H9 (cell line): ENCODE data around the gene ATXN7. TPM values are rescaled to one million over a fixed set of nuclear protein-coding genes. Genes with fewer than 3 reads are reported as not detected.

Source experiments
- DNase-seq: peaks from one replicate; pipeline ENCODE4 v3.0.0-alpha.2; 2017
- H2AFZ ChIP-seq: one replicate; pipeline ENCODE4 v1.6.1; 2013; ENCODE audit warnings: mild to moderate bottlenecking, low read length, control low read depth, moderate library complexity
- H2AK5ac ChIP-seq: 2 replicates; pipeline ENCODE4 v1.6.1; 2013; ENCODE audit warnings: low read length, control low read depth, mixed read lengths; ENCODE audit not compliant: insufficient read length
- H2BK120ac ChIP-seq: one replicate; pipeline ENCODE4 v1.6.1; 2013; ENCODE audit warnings: low read depth, mild to moderate bottlenecking, low read length, control low read depth, inconsistent platforms; ENCODE audit not compliant: poor library complexity, severe bottlenecking
- H2BK12ac ChIP-seq: 2 replicates; pipeline ENCODE4 v1.6.1; 2013; ENCODE audit warnings: low read length, control low read depth, mixed read lengths, low read depth; ENCODE audit not compliant: insufficient read length
- H2BK15ac ChIP-seq: 2 replicates; pipeline ENCODE4 v1.6.1; 2013; ENCODE audit warnings: low read depth, low read length, control low read depth
- H2BK20ac ChIP-seq: one replicate; pipeline ENCODE4 v1.6.1; 2013; ENCODE audit warnings: low read depth, mild to moderate bottlenecking, low read length, control low read depth, inconsistent platforms; ENCODE audit not compliant: poor library complexity, severe bottlenecking
- H2BK5ac ChIP-seq: 2 replicates; pipeline ENCODE4 v1.6.1; 2013; ENCODE audit warnings: low read length, control low read depth, mixed read lengths; ENCODE audit not compliant: insufficient read length
- H3K14ac ChIP-seq: 2 replicates; pipeline ENCODE4 v1.6.1; 2013; ENCODE audit warnings: low read length, control low read depth; ENCODE audit not compliant: insufficient read depth
- H3K18ac ChIP-seq: 2 replicates; pipeline ENCODE4 v1.6.1; 2013; ENCODE audit warnings: low read depth, mild to moderate bottlenecking, mixed read lengths, low read length, control low read depth; ENCODE audit not compliant: insufficient read length
- H3K23ac ChIP-seq: 2 replicates; pipeline ENCODE4 v1.6.1; 2013; ENCODE audit warnings: low read length, control low read depth, mixed read lengths, low read depth; ENCODE audit not compliant: insufficient read length
- H3K23me2 ChIP-seq: 2 replicates; pipeline ENCODE4 v1.6.1; 2013; ENCODE audit warnings: low read depth, mild to moderate bottlenecking, mixed read lengths, low read length, control low read depth; ENCODE audit not compliant: insufficient read length, poor library complexity, severe bottlenecking
- H3K27ac ChIP-seq: 2 replicates; pipeline ENCODE4 v1.5.1; 2013; ENCODE audit warnings: low read length, control low read depth, mixed read lengths, low read depth; ENCODE audit not compliant: insufficient read length
- H3K27me3 ChIP-seq: 2 replicates; pipeline ENCODE4 v1.6.1; 2013; ENCODE audit warnings: low read length, control low read depth, inconsistent platforms; ENCODE audit not compliant: insufficient read depth
- H3K4ac ChIP-seq: 2 replicates; pipeline ENCODE4 v1.6.1; 2013; ENCODE audit warnings: low read depth, mild to moderate bottlenecking, control low read depth, inconsistent platforms, low read length, moderate library complexity
- H3K4me1 ChIP-seq: 2 replicates; pipeline ENCODE4 v1.6.1; 2013; ENCODE audit warnings: low read length, control low read depth, inconsistent platforms; ENCODE audit not compliant: insufficient read depth
- H3K4me2 ChIP-seq: 2 replicates; pipeline ENCODE4 v1.6.1; 2013; ENCODE audit warnings: low read length, control low read depth, mixed read lengths; ENCODE audit not compliant: insufficient read length, insufficient read depth
- H3K56ac ChIP-seq: 2 replicates; pipeline ENCODE4 v1.6.1; 2013; ENCODE audit warnings: low read depth, mild to moderate bottlenecking, mixed read lengths, low read length, control low read depth; ENCODE audit not compliant: insufficient read length
- H3K79me1 ChIP-seq: 2 replicates; pipeline ENCODE4 v1.6.1; 2013; ENCODE audit warnings: low read depth, mild to moderate bottlenecking, moderate library complexity, low read length, control low read depth, inconsistent platforms; ENCODE audit not compliant: insufficient read depth, poor library complexity, severe bottlenecking
- H3K79me2 ChIP-seq: 2 replicates; pipeline ENCODE4 v1.6.1; 2013; ENCODE audit warnings: low read length, control low read depth, inconsistent platforms; ENCODE audit not compliant: insufficient read depth
- H3K9ac ChIP-seq: 2 replicates; pipeline ENCODE4 v1.6.1; 2013; ENCODE audit warnings: low read length, control low read depth, mixed read lengths; ENCODE audit not compliant: insufficient read length; ENCODE audit errors: extremely low read depth
- H3K9me3 ChIP-seq: one replicate; pipeline ENCODE4 v1.6.1; 2013; ENCODE audit warnings: low read depth, low read length, inconsistent platforms; ENCODE audit not compliant: control insufficient read depth
- H3T11ph ChIP-seq: one replicate; pipeline ENCODE4 v1.6.1; 2013; ENCODE audit warnings: mild to moderate bottlenecking, low read length, control low read depth, inconsistent platforms
- H4K20me1 ChIP-seq: one replicate; pipeline ENCODE4 v1.6.1; 2013; ENCODE audit not compliant: control insufficient read depth, insufficient read length, insufficient read depth
- H4K5ac ChIP-seq: 2 replicates; pipeline ENCODE4 v1.6.1; 2013; ENCODE audit warnings: low read depth, mild to moderate bottlenecking, mixed read lengths, low read length, control low read depth; ENCODE audit not compliant: insufficient read length
- H4K8ac ChIP-seq: replicated peaks from 2 replicates; pipeline ENCODE4 v1.6.1; 2013; ENCODE audit warnings: low read length, control low read depth, mixed read lengths, low read depth; ENCODE audit not compliant: insufficient read length
- H4K91ac ChIP-seq: 2 replicates; pipeline ENCODE4 v1.6.1; 2013; ENCODE audit warnings: low read depth, mild to moderate bottlenecking, moderate library complexity, mixed read lengths, low read length, control low read depth; ENCODE audit not compliant: insufficient read length
- H3K27ac Mint-ChIP-seq, 3 experiments: 2 replicates in 2 of 3; 3 replicates in 1 of 3; pipeline ENCODE4 v1.8.0; 2020 to 2021; ENCODE audit warnings: mixed read lengths in 3 of 3, mild to moderate bottlenecking in 1 of 3, moderate library complexity in 1 of 3
- H3K27me3 Mint-ChIP-seq: 2 replicates; pipeline ENCODE4 v1.8.0; 2021; ENCODE audit warnings: low read depth, mild to moderate bottlenecking, moderate library complexity, mixed read lengths
- H3K36me3 Mint-ChIP-seq, 3 experiments: 2 replicates in 2 of 3; 3 replicates in 1 of 3; pipeline ENCODE4 v1.8.0; 2020 to 2021; ENCODE audit warnings: low read depth in 3 of 3, mixed read lengths in 3 of 3; ENCODE audit not compliant: insufficient read depth in 1 of 3
- H3K4me1 Mint-ChIP-seq, 2 experiments: 2 replicates each; pipeline ENCODE4 v1.8.0; 2020; ENCODE audit warnings: mixed read lengths in 2 of 2
- H3K4me3 Mint-ChIP-seq, 2 experiments: 2 replicates in 1 of 2; 3 replicates in 1 of 2; pipeline ENCODE4 v1.8.0; 2020 to 2021; ENCODE audit warnings: mild to moderate bottlenecking in 2 of 2, mixed read lengths in 2 of 2, moderate library complexity in 1 of 2
- H3K9me3 Mint-ChIP-seq, 2 experiments: 2 replicates in 1 of 2; 3 replicates in 1 of 2; pipeline ENCODE4 v1.8.0; 2020; ENCODE audit warnings: mild to moderate bottlenecking in 2 of 2, mixed read lengths in 2 of 2, moderate library complexity in 1 of 2
- WGBS: extraction: QIAGEN DNeasy Blood & Tissue Kit; methylation state at CpG from one replicate; pipeline ENCODE4 v1.1.7; 2013; ENCODE audit warnings: missing lambda C conversion rate, low lambda C conversion rate, mixed read lengths; ENCODE audit not compliant: insufficient read length; ENCODE audit errors: extremely low coverage; 5-methylcytosine and 5-hydroxymethylcytosine counted together
- total RNA-seq: library from RNA; stranded (reverse); gene quantifications from 2 replicates; pipeline ENCODE4 v1.2.1, GENCODE V29; 2021
- TF ChIP-seq, protein P1 (sequence below): fragments of 200-600 bp; sonication (generic); conservative IDR thresholded peaks from 3 replicates; pipeline ENCODE4 v1.8.0; 2021; ENCODE audit warnings: antibody characterized with exemption, mild to moderate bottlenecking

The ATXN7 gene
- total RNA-seq, 1 experiment from 2014 or later = 21.5 TPM

DNA sequence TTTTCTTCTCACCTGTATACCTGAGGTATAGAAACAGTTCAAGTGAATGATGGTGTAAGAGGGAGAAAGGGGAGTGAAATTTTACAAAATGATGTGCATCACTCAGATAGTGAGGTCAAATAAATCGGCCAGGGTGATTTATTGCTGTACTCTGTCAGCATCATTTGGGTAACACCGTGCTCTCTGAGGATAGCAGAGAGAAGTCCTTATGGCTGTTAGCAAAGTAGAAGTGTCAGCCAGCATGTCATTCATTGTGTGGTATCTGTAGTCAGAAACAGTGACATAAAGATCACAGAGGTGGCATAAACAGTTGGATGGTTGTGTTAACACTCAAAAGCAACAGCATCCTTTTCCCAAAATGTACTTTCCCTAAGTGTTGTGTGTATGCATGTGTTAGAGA, 106.2 kb downstream of the ATXN7 start:
- Mint-ChIP-seq H3K27me3 (no peaks in the 10 kb centered on the region), H3K36me3 (peaks cover 0 to 2% (median 0%) of the 10 kb centered on the region in 3 experiments; a peak in 1 of 7 replicates), H3K27ac (peak overlapping the region in 1 of 3 experiments; percentile 75; a peak in 3 of 7 replicates), H3K4me3 (no peak overlapping the region; a peak in 1 of 5 replicates), H3K9me3 (no peaks in the 10 kb centered on the region), H3K4me1 (peaks cover 72 to 81% of the 10 kb centered on the region in 2 experiments)
- H2AK5ac ChIP-seq = no peak overlapping the region
- no peak overlapping the region for H2BK20ac ChIP-seq
- no peak overlapping the region for H2AFZ ChIP-seq
- peaks cover 17% of the 10 kb centered on the region for H3K4me1 ChIP-seq
- WGBS = no CpG with 5 or more reads among the region's 2 CpGs
- no peak overlapping the region for H2BK15ac ChIP-seq
- H4K8ac ChIP-seq = no peak overlapping the region
- H4K91ac ChIP-seq = no peak overlapping the region
- H3K14ac ChIP-seq = no peak overlapping the region; the same call in 1 of the 2 replicates
- H2BK12ac ChIP-seq = peak overlapping the region; percentile 59
- no peak overlapping the region for H3K23ac ChIP-seq
- H3K56ac ChIP-seq = no peak overlapping the region
- no peak overlapping the region for H3K4ac ChIP-seq
- no peak overlapping the region for H3K9ac ChIP-seq
- no peaks in the 10 kb centered on the region for H3K79me2 ChIP-seq
- DNase-seq = no peak
- no peaks in the 10 kb centered on the region for H3K23me2 ChIP-seq
- no peak overlapping the region for H2BK5ac ChIP-seq
- H3T11ph ChIP-seq = no peak overlapping the region
- H3K9me3 ChIP-seq = no peaks in the 10 kb centered on the region
- no peaks in the 10 kb centered on the region for H3K79me1 ChIP-seq
- no peak overlapping the region for H4K5ac ChIP-seq
- H3K27me3 ChIP-seq = no peaks in the 10 kb centered on the region
- H4K20me1 ChIP-seq = no peaks in the 10 kb centered on the region
- peak overlapping the region; percentile 55 for H3K27ac ChIP-seq
- TF ChIP-seq, protein P1, sequence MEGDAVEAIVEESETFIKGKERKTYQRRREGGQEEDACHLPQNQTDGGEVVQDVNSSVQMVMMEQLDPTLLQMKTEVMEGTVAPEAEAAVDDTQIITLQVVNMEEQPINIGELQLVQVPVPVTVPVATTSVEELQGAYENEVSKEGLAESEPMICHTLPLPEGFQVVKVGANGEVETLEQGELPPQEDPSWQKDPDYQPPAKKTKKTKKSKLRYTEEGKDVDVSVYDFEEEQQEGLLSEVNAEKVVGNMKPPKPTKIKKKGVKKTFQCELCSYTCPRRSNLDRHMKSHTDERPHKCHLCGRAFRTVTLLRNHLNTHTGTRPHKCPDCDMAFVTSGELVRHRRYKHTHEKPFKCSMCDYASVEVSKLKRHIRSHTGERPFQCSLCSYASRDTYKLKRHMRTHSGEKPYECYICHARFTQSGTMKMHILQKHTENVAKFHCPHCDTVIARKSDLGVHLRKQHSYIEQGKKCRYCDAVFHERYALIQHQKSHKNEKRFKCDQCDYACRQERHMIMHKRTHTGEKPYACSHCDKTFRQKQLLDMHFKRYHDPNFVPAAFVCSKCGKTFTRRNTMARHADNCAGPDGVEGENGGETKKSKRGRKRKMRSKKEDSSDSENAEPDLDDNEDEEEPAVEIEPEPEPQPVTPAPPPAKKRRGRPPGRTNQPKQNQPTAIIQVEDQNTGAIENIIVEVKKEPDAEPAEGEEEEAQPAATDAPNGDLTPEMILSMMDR = no peak
- H3K18ac ChIP-seq = no peak overlapping the region
- no peak overlapping the region for H2BK120ac ChIP-seq
- H3K4me2 ChIP-seq = no peak overlapping the region
